GM19452 (cell line): Measurements from ENCODE around the gene ATP5PB.

Experiments used
- ATAC-seq: cut with Tn5 transposase; IDR thresholded peaks from one replicate; pipeline ENCODE4 v1.9.1; 2021; ENCODE audit not compliant: unreplicated experiment

Gene ATP5PB

DNA sequence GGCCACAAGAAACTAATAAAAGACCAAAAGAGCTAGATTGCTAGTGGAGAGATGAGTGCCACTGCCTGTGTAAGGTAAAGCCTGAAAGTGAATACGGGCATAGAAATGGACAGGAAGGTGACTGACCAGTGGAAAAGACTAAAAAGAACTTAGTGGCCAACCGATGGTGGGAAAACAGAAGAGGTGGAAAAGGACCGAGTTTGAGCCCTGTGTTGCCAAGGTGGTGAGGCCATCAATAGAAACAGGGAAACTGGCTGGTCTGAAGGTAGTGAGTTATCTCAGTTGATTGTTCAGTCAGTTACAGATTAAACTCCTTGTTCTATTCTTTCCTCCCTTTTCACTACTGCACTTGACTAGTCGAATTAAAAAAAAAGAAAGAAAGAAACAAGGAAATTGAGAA lies 2.7 kb upstream of the ATP5PB start:
- no peak for ATAC-seq

DNA sequence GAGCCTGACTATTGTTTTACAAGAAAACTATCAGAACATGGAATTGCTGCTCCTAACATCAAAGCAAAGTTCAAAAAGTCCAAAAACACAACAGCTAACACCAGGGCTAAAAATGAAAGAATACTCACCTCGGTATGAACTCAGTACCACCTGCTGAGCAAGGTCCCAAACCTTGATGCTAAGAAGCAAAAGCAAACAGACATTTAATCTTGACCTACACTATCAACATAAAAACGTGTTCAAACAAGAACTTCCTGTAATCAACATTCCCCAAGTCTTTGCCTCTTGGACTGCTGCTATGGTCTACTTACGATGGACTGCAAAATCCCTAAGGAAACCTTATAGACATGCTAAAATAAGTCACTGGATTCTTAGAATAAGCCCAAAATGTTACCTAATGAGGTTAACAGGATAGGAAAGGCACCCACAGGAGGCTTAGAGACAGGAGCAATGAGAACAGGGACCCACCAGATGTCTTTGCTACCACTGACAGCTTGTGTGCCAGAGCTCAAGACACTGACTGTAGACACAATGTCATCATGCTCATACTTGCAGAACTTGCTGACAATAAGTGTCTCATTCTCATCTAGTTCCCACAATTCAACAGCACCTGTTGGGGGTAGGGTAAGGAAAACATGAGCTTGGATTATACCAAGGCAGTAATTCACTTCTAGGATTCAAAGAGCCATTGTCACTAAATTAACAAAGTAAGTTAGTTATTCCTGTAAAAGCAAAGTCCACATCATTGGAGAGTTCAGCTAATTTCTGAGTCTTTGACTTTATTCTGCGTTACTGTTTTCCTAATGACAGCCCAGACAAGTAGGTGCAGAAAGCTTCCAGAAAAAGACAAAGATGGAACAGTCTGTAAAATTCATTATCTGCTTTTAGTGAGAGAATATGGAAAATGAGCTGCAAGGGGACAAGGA lies 2.0 kb upstream of the ATP5PB start:
- no peak for ATAC-seq

DNA sequence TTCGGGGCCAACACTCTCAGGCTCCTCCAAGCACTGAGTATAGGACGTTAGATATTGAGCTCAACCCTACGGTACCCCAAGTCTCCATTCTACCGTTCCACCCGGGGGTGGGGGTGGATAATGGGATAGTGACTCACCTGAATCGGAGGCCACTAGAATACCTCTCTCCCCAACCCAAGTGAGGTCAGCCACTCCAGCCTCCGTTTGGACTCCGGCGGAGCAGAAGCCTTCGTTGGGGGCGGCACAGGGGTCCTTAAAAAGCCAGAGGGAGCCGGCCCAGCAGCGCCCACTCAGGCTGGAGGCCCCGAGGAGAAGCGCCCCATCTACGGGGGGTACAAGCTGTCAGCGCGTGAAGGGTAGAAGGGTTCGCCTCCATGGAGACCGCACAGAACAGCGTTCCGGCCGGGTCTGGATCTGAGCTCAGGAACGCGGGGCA lies 764 bp upstream of the ATP5PB start:
- ATAC-seq, result no peak

DNA sequence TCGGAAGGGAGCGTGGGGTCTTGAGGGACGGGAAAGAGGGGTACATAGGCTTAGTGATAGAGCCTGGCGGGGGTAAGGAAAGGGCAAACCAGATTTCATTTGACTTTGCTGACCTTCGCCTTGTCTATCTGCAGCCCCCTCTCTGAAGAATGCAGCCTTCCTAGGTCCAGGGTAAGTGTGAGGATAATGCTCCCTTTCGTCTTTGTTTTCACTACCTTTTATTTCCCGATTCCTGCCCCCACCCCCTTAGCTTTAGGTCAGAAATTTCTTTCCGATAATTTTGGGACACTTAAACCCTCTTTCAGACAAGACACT lies 396 bp downstream of the ATP5PB start:
- no peak for ATAC-seq

DNA sequence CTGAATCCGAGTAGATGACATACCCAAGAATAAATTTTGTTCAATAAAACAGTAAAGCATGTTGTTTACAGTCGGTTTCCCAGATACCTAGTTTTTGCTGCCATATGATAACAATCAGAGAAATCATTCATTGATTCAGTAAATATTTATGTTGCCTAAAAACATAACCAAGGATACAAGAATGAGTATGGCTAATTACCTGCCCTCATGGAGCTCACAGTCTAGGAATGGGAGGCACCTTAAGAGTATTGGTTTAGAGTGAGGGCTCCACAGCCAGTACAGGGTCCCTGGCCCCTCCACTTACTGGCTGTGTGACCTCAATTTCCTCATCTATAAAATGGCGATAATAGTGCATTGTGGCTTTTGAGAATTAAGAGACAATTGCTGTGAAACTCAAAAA lies 921 bp downstream of the ATP5PB start:
- ATAC-seq, result no peak

DNA sequence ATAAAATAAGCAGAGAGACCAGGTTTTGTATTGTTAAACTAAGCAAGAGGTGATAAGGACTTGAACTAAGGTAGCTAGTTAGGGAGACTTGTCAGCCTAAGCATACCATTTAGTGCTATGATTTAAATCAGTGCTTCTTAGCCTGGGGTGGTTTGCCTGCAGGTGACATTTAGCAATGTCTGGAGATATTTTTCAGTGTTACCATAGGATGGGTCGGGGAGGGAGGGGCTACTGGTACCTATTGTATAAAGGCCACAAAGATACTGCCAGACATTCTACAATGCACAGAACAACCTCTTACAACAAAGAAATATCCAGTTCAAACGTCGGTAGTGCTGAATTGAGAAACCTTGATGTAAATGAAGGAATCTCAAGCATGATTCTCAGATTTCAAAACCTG lies 3.3 kb downstream of the ATP5PB start:
- no peak for ATAC-seq

DNA sequence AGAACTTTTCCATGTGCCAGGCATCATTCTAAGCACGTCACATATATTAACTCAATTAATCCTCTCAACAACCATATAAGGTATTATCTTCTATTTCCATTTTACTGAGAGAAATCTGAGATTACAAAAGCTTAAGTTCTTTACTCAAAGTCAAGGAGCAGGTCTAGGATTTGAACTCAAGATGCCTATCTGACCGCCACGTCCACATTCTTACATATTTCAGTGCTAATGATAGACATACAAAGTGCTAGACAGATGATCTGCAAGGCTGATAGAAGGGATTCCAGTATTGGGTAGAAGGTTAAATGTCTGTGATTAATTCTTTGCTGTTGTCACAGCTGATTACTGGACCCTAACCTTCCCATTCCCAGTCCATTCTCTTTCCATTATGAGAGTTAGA lies 4.4 kb downstream of the ATP5PB start:
- no peak for ATAC-seq

DNA sequence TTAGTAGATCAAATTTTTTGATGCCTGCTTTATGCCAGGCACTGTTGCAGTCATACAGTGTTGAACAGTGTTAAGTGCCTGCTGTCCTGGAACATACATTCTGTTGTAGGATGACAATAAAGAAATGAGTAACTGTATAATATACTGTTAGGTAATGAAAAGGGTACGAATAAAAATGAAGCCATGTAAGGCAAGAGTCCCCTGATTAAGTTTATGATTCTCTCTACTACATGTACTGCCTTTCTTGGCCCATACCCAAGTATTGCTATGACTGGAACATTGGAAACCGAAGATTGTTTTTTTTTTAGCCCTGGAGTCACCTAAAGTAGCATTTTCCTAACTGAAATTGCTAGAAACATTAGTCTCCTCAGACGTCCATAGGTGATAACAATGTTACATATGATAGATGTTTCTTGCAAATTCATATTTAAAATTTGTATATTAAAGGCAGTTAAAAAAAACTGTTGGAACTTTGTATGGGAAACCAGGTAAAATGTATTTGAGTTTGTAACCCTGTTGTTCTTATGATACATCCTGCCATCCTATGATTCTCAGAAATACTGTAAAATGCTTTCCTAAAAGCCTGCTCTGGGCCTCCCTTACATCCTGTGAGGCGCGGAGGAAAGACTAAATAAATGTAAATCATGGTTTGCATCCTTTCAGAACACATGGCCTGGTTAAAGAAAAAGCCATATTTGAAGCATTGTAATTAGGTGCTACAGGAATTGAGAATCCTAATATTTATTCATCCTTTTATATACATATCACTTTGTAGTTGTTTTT lies 5.8 kb downstream of the ATP5PB start:
- no peak for ATAC-seq

DNA sequence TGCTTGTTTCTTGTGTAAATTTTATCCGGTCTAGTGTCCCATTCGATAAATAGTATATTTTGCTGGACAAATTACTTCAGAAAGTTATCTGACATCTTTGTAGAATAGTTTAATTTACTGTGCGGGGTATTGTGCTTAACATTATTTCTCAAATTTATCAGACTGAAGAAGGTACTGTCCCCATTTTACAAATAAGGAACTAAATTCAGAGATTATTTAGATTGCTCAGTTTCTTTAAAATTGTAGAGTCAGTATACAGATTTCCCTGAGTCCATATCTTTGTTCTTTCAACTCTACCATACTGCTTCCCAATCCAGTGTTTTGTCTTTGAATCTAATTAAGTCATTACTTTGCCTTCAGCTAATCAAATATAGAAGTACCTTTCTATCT lies 6.4 kb downstream of the ATP5PB start:
- ATAC-seq, result no peak

DNA sequence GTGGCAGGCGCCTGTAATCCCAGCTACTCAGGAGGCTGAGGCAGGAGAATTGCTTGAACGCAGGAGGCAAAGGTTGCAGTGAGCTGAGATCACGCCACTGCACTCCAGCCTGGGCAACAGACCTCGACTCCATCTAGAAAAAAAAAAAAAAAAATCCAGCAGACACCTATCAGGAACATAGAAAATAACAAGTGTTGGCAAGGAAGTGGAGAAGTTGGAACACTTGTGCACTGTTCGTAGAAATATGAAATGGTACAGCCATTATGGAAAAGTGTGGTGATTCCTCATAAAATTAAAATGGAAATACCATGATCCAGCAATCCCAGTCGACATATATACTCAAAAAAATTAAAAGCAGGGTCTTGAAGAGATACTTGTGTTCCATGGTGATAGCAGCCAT lies 12.5 kb downstream of the ATP5PB start:
- ATAC-seq, result no peak

DNA sequence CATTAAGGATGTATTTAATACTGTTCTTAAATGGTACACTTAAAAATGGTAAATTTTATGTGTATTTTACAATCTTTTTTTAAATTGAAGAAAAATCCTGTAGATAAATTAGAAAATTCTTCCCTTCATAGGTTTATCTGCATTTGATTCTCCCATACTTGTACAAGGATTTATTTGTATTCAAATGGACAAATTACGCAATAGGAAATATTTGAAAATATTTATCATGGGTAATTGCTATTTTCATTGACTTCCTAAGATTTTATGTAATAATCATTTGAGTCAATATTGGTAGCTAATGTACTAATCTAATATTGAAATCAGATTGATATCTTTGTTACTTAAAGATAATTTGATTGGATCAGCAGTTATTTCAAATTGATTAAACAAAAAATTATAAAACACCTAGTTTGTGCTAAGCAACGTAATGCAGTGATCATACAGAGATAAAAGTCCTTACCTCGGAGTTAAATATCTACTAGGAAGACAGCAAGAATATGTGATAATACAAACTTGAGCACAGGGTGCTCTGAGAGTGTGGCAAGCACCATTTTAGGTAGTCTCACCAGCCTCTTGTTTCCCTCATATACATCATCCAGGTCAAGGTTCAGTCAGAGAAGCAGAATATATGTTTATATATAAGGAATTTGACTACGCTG lies 13.2 kb downstream of the ATP5PB start:
- ATAC-seq, result no peak

DNA sequence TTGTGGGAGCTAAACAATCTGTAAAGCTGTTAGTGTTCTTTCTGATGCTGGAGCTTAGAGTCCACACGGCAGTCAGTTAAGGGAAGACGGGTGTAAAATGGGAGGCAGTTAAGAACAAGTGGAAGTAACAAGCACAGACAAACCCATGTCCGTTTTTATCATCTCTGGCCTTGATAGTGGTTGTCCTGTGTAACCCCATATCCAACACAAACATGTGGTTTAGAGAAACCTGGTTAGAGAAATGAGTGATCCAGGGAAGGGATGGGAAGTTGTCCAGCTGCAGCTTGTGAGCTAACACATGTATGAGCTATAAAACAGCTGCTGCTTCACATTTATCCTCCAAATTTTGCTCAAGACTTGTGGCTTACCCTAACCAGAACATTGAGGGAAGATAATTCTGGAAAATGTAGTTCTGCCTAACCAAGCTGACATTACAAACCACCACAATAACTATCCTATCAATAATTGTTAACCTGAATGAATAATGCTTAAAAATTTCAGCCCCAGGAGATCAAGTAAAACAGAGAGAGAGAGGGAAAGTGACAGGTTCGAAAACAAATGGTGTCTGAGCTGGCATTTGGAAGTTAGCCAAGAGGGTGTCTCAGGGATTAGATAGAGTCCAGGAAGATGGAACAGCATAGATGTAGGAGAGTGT lies 13.9 kb downstream of the ATP5PB start:
- no peak for ATAC-seq

DNA sequence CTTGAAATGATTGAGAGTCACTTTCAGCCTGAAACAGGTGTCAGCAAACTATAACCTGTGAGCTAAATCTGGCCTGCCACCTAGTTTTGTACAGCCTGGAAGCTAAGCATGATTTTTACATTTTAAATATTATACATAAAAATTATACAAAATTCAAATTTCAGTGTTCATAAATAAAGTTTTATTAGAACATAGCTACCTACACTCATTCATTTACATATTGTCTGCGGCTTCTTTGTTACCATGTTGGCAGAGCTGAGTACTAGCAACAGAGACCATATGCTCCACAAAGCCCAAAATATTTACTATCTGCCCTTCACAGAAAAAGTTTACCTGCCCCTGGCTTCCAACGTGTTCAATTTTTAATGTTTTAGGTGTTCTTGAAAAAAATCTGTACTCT lies 16.5 kb downstream of the ATP5PB start:
- ATAC-seq, result no peak

DNA sequence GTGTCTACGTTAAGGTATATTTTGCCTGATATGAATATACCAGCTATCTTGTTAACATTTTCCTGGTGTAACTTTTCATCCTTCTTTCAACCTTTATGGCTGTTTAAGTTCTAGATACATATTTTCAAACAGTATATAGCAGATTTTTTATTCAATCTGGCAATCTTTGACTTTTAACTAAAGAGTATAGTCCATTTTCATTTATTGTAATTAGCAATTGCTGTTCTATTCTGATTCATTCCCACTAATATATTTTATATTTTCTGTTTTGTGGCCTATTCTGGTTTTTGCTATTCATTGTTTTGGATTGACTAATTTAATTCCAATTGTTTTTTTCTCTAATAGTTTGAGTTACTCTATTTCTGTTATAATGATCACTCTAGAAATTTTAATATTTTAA lies 17.2 kb downstream of the ATP5PB start:
- ATAC-seq, result no peak

DNA sequence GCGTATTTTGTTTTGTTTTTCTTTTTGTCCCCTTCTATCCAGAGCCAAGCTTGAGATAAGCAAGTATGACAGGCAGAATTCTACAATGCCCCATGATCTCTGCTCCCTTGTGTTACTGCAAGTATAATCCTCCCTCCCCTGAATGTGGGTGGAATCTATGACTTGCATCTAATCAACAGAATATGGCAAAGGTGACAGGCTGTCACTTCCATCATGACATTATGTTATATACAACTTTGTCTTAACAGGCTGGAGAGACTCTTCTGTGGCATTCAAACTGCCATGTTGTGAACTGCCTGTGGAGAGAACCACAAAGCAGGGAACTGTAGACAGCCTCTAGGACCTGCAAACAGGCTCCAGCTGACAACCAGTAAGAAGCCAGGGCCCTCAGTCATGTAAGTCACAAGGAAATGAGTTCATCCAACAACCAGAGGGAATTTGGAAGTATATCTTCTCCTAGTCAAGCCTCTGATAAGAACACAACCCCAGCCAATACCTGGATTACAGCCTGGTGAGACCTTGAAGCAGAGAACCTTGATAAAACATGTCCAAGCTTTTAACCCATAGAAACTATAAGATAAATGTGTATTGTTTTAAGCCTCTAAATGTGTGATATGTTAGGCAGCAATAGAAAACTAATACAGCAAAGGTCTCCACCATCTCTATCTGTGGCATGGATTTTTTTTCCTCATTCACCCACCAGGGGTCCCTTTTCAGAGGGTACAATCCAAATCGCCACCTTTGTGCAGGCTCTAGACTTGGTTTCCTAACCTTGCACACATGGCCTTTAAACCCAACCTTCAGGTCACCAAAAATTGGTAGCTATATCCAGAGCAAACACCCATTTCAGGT lies 18.8 kb downstream of the ATP5PB start:
- no peak for ATAC-seq

DNA sequence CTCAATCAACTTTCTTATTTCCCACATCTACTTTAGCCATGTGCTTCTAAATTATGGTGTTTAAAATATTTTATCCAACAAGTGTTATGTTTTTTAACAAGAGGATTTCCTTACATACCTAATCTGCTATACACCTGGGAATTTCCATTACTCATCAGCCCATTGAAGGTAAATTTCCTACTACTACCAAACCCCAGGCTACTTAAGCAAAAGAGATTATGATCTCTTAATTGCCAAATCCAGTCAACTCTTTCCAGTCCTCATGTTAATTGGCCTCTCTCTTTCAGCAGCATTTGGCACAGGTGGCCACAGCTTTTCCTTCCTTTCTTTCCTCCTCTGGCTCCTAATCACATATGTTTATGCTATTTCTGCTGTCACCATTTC lies 19.4 kb downstream of the ATP5PB start:
- ATAC-seq, result no peak

DNA sequence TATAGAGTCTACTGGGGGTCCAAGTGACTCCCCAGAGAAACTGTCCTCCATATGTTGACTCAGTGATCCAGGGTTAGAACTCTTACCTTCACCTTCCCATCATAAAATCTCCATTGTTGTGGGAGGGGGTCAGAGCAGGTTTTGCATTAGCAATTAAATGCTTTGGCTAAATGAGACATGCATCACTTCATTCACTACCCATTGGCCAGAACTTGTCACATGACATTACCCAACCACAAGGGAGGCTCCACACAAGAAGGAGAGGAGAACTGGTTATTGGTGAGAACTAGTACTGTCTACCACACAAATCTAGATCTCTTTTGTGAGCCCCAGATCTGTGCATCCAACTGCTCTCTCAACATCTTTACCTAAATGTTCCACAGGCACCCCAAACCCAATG lies 20.3 kb downstream of the ATP5PB start:
- ATAC-seq, result no peak

DNA sequence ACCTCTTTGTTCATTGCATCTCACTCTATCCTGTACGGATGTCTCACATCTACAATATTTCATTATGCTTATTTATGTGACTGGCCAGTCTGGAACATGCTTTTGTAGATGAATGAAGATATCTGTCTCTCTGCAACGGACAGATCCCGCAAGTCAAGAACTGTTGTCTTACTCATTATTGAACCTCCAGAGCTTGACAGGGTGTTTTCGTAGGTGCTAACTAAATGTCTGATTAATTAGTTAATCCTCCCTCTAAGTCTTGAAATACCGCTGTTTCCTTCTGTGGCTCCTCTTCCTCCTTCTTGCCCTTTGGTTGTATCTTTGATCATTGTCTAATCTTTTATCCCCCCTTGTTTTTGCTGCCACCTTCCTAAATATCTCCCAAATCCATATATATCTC lies 21.3 kb downstream of the ATP5PB start:
- no peak for ATAC-seq

DNA sequence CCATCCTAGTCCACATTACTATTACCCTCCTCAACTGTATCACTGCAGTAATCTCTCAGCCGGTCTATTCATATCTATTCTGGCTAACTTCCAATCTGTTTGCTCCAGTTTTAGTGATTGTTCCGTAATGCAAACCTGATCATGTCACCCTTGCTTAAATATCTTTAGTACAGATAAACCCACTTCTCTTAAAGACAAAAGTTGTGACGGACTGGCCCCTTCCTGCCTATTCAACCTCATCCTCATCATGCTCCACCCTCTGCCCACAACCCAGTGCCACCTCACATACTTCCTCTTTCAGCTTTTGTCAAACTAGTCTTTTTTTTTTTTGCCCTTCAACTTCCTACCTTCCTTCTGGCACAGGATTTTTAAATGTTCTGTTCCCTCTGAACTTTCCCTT lies 21.7 kb downstream of the ATP5PB start:
- ATAC-seq, result peak; percentile 57

DNA sequence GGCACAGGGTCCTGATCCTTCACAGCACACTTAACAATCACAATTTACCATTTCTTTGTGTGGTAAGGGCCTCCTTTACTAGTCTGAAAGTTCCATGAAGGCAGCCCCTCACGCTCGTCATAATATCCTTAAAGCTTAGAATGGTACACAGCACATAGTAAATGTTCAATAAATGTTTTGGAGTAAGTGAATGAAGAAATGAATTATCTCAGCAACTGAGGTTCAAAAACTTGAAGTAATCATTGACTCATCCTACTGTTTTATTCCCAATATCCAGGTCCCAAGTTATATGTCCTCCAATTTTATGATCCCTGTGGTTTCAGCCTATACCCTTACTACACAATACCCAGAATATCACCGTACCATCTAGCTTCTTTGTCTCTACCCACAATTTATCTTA lies 22.3 kb downstream of the ATP5PB start:
- no peak for ATAC-seq

DNA sequence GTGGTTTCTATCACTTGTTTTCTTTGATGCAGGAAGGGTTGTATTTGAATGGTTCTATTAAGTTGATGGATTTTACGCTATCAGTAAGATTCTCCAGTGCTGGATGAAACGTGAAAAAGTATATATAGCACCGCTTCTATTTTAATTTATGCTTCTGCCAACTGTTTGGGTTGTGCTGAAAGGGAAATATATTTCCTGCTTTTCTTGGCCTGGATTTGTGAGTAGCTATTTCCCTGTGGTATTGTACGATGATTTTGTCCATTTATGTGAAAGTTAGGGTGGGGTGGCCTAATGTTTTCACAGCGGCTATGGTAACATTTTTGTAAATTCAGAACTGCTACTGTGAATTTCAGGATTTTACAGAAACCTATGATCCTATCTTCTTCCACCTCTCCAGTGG lies 24.8 kb downstream of the ATP5PB start:
- ATAC-seq, result no peak
